A673 (cell line): ENCODE results near the gene UGT1A1.

ENCODE experiments used
- CTCF ChIP-seq: fragments of 300-800, 200-600 bp; sonication (generic); conservative IDR thresholded peaks from 2 replicates; pipeline ENCODE4 v1.5.1; 2017; ENCODE audit warnings: low read depth, mild to moderate bottlenecking, antibody characterized with exemption, low read length, moderate library complexity, mixed read lengths
- EZH2 ChIP-seq: fragments of 200-600 bp; sonication (generic); IDR thresholded peaks from 2 replicates; pipeline ENCODE4 v1.6.1; 2017; ENCODE audit warnings: borderline replicate concordance, low read depth, mild to moderate bottlenecking, mixed read lengths, antibody characterized with exemption, low read length; ENCODE audit not compliant: poor library complexity, severe bottlenecking

GRCh38 chr2:233801357-233802131 lies 41.5 kb downstream of the UGT1A1 start:
- no peak for TF ChIP-seq CTCF
- TF ChIP-seq EZH2 = no peak
